IPS DF 4.7 (cell line): ENCODE data around the gene MMAB.
"Not testable (repeated sequence)": the region's sequence is repeated elsewhere in the genome, so short reads cannot be mapped to it uniquely, and the experiment has no call there.

Experiments used
- DNase-seq: peaks from one replicate; pipeline ENCODE4 v3.0.0-alpha.2; 2013; ENCODE audit warnings: low spot score; ENCODE audit errors: extremely low read depth

The MMAB gene

GRCh38 chr12:109602132-109602531 is 28.8 kb upstream of the MMAB start:
- not testable (repeated sequence) for DNase-seq

DNA sequence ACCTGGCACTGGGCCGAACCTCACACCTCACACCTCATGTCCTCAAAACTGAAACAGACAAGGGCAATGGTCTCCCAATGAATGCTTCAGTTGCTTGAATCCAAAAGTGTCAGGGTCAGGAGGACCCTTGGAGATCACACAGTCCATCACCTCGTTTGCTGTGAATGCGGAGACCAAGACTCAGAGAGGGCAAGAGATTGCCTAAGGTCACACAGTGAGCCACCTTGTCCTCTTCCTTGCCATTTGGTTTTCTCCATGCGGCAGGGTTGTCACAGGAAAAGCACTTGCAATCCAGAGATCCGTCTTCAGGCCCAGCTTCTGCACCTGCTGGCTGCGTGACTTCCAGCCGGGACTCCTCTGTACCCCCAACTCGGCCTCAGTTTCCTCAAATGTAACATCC is 28.3 kb upstream of the MMAB start:
- DNase-seq = no peak

- no peak for DNase-seq
Measured at GRCh38 chr12:109600995-109601394, 27.7 kb upstream of the MMAB start.

DNA sequence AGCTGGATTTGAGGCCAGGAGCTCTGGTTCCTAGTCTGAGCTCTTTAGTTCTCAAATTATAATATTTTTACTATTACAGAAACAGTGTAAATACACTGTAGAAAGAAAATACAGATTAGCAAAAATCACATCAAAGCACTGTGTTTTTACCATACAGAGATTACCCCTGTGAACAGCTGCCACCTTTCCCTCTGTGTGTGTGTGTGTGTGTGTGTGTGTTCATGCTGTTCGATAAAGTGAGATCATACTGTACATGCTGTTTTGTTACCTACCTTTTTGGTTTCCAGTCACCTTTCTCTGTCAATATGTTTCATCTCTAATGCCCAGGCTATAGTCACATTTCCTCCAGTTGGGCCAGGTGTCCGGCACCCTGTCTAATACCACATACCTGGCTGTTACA is 27.2 kb upstream of the MMAB start:
- DNase-seq = no peak

GRCh38 chr12:109599087-109599486 is 25.8 kb upstream of the MMAB start:
- DNase-seq = no peak

DNA sequence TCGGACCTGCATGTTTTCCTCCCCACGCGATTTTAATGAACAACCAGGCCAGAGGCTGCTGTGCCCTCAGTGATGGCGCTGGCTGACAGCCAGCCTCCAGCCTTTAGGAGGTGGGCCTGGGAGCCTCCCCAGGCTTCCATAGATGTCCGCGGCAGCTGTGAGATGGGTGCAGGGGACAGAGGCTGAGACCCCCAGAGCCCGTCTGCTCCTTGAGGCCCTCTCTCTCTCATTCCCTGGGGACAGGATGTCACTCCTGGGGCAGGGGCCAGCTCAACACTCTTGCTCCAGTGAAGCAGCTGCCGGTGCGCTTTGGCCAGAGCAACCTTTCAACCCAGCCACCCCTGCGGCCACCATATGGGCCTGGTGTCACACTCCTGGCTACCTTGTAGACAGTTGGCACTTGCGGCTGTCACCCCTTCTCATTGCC is 25.1 kb upstream of the MMAB start:
- no peak for DNase-seq

DNA sequence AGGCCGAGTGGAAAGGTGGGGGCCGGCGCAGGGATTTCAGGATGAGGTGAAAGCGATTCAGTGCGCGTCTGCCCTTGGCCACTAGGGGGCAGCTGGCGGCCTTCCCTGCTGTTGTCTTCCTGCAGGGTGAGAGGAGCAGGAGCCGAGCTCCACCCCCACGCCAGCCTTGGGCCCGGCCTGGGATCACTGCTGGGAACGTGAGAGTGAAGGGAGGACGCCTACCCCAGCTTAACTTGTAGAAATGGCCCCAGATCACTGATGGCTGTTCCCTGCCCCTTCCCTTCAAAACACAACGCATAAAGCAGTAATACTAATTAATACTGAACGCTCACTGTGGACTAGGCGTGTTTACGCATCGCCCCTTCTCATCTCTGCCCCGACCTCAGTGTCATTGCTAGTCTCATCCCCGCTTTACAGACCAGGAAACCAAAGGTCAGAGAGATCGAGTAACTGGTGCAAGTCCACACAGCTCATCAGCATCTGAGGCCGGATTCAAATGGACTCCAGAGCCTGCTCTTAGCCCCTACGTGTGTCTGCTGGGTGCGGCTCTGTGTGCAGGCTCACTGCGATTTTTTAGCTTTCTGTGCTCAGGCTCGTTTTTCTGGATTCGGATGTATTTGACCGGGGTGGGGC is 24.6 kb upstream of the MMAB start:
- peak; percentile 49 for DNase-seq

DNA sequence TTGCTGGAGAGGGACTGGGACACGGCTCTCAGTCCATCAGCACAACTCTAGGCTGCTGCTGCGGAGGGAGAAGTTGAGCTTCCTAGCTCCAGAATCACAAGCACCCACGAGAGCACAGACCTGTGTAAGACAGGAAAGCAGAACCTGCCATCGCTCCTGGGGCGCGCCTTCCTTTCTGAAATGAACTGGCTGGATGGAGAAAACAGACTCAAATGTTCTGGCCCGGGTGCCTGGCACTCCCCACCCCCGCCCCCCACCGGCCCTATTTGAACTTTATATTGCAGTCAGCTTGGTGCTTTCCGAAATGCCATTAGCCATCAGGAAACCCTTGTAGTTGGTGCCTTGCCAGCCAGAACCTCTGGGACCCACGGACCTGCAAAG is 24.1 kb upstream of the MMAB start:
- DNase-seq = no peak

- DNase-seq = no peak
Measured at GRCh38 chr12:109596418-109597244, 23.3 kb upstream of the MMAB start.

GRCh38 chr12:109595321-109595902 is 22.1 kb upstream of the MMAB start:
- no peak for DNase-seq

GRCh38 chr12:109594556-109595317 is 21.4 kb upstream of the MMAB start:
- DNase-seq = no peak

GRCh38 chr12:109592905-109593272 is 19.6 kb upstream of the MMAB start:
- DNase-seq = no peak

DNA sequence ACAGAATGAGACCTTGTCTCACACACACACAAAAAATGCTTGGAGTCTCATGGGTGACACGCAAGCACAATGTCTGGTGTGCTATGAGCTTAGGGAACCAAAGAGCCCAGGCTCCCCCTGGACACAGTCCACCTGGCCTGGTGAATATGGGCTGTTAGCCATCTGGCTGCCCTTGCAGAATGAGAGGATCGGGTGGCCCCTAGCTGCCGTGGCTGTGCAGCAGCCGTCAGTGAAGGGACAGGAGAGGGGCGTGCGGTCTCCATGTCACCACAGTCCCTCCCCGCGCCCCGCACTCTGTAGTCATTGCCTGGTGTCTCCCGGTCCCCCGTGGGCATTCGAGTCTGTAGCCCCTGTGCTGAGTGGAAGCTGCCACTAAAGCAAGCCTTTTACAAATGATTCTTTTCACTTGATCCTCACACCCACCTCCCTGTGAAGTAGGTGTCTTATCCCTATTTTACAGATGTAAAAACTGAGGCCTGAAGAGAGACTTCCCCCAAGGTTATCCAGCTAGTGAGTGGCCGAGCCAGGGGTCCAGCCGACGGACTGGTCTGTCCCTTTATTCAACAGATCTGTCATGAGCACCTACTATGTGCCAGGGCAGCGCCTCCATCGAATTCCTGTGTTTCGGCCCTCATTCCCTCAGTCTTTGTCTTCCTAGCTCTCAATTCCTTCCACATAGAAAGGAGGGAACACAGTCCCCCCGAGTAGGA is 19.0 kb upstream of the MMAB start:
- DNase-seq = no peak

GRCh38 chr12:109591041-109591440 is 17.7 kb upstream of the MMAB start:
- DNase-seq = no peak

GRCh38 chr12:109590566-109590965 is 17.3 kb upstream of the MMAB start:
- DNase-seq = no peak

- no peak for DNase-seq
Measured at GRCh38 chr12:109589691-109590245, 16.5 kb upstream of the MMAB start.

GRCh38 chr12:109589240-109589590 is 15.9 kb upstream of the MMAB start:
- DNase-seq = no peak

DNA sequence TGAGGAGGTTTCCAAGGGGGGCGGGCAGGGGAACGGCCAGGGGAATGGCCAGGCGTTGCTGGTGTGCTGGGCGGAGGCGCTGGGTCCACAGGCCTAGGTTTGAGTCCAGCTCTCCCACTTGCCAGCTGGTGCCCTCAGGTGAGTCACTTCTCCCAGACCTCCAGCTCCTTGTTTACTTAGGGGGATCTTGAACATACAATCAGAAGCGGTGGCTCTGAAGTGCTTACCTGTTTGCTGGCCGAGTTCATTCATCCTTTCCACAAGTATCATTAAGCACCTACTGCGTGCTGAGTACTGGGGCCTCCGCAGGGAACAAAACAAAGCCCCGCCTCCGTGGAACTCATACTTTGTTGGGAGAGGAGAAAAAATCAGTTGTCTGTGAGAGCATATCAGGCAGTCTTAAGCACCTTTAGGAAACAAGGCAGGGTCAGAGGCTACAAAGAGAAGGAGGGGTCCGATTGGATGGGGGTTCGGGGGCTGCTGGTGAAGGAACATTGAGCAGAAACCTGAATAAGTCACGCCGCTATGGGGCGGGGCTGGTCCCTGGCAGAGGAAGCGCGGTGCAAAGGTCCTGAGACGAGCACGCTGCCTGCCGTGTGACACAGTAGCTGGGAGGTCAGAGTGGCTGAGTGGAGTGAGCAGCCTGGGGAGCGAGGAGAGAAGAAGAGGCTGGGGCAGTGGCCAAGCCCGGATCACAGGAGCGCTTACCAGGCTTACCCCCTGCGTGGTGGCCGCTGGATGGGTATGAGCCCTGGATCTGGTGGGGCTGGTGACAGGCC is 15.3 kb upstream of the MMAB start:
- no peak for DNase-seq

DNA sequence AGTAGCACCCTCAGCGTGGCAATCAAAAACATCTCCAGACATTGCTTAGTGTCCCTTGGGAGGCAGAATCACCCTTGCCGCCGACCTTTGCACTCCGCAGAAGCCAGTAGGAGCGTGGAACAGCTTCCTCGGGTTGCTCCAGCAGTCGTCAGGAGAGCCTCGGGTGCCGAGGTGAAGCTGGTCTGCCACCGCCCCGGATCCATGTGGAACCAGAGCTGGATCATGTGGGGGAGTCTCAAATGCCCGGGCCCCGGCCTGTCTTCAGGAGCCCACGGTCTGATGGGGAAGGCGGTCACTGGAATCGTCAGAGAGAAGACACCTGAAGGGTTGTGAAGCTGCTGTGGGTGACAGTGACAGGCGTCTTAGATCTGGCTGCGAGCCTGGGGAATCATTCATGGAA is 14.6 kb upstream of the MMAB start:
- DNase-seq = no peak
